ENCODE data around the gene SERPINA1. TPM values are rescaled to one million over a fixed set of nuclear protein-coding genes. Genes with fewer than 3 reads are reported as not detected.

Gene SERPINA1
- total RNA-seq, 1 experiment from 2014 or later, result 9.1 TPM

DNA sequence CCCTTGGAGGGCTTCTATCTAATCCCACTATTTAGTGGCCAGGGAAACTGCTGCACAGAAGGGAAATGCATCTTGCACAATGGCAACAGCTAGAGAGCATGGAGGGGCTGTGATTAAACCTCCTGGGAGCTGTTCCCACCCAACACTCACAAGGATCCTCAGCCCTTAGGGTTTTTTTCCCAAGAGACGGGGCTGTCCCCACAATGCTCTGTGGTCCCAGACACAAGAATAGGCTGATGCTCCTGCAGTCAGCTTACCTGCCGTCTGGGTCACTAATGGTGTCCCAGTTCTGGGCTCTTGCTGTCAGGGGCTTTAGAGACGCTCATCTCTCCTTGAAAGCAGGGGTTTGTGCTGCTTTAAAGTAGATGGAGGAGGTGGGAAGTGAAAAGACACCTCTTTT lies 4.6 kb downstream of the SERPINA1 start:
- no peaks in the 10 kb centered on the region for H3K27me3 ChIP-seq (ENCODE audit: insufficient read depth, low read length)
- no peaks in the 10 kb centered on the region for H3K9me3 ChIP-seq (ENCODE audit: control insufficient read depth in 1 of 2, insufficient read depth in 1 of 2, low read depth in 1 of 2, low read length in 2 of 2)
- H3K4me3 ChIP-seq (replicated peaks in 1 of 2; ENCODE audit: low read depth in 1 of 2, low read length in 2 of 2), result no peak overlapping the region
- BruUV-seq (replicated peaks), result no TSS peak
- no peak overlapping the region for H3K9ac ChIP-seq (ENCODE audit: low read length)
- ChIA-PET CTCF (no interaction called here), POLR2A (no interaction called here), RAD21 (ENCODE audit: low non-redundant PET in 1 of 2, low total read pairs in 2 of 2, uncharacterized antibody in 2 of 2, unreplicated experiment in 2 of 2) (no interaction called here)
- H3K4me1 ChIP-seq (ENCODE audit: control insufficient read depth in 1 of 2, insufficient read depth in 2 of 2, low read length in 2 of 2), result peaks cover 0 to 15% of the 10 kb centered on the region in 2 experiments; a peak in 3 of 4 replicates
- no peak overlapping the region for H3K27ac ChIP-seq (ENCODE audit: low read depth, low read length)
- ATAC-seq, result no peak
- no peak overlapping the region for H3K4me2 ChIP-seq (ENCODE audit: low read length)
- H4K20me1 ChIP-seq (ENCODE audit: insufficient read depth), result no peaks in the 10 kb centered on the region
- TF ChIP-seq POLR2AphosphoS5 (IDR thresholded peaks at IDR 0.05; ENCODE audit: low read depth, low read length) (no peak), FOSL1 (IDR thresholded peaks at IDR 0.05; ENCODE audit: low read depth) (no peak), ZBTB33 (IDR thresholded peaks at IDR 0.05; ENCODE audit: extremely low read depth, insufficient replicate concordance, low read length) (no peak), ZFX (IDR thresholded peaks at IDR 0.05) (no peak), SRF (IDR thresholded peaks at IDR 0.05; ENCODE audit: low read depth) (no peak), CBX3 (IDR thresholded peaks at IDR 0.05; ENCODE audit: low read depth) (no peak), CTCF (IDR thresholded peaks at IDR 0.05 in 2 of 3, conservative IDR thresholded peaks at IDR 0.05 in 1 of 3; ENCODE audit: borderline replicate concordance in 1 of 3, insufficient read depth in 1 of 3, low read depth in 2 of 3, low read length in 2 of 3) (no peak)
- TF ChIP-seq, protein P1, sequence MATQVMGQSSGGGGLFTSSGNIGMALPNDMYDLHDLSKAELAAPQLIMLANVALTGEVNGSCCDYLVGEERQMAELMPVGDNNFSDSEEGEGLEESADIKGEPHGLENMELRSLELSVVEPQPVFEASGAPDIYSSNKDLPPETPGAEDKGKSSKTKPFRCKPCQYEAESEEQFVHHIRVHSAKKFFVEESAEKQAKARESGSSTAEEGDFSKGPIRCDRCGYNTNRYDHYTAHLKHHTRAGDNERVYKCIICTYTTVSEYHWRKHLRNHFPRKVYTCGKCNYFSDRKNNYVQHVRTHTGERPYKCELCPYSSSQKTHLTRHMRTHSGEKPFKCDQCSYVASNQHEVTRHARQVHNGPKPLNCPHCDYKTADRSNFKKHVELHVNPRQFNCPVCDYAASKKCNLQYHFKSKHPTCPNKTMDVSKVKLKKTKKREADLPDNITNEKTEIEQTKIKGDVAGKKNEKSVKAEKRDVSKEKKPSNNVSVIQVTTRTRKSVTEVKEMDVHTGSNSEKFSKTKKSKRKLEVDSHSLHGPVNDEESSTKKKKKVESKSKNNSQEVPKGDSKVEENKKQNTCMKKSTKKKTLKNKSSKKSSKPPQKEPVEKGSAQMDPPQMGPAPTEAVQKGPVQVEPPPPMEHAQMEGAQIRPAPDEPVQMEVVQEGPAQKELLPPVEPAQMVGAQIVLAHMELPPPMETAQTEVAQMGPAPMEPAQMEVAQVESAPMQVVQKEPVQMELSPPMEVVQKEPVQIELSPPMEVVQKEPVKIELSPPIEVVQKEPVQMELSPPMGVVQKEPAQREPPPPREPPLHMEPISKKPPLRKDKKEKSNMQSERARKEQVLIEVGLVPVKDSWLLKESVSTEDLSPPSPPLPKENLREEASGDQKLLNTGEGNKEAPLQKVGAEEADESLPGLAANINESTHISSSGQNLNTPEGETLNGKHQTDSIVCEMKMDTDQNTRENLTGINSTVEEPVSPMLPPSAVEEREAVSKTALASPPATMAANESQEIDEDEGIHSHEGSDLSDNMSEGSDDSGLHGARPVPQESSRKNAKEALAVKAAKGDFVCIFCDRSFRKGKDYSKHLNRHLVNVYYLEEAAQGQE (IDR thresholded peaks at IDR 0.05; ENCODE audit: low read depth), result no peak
- no peak overlapping the region for H2AFZ ChIP-seq (ENCODE audit: low read depth, low read length, poor library complexity, severe bottlenecking)
- no peaks in the 10 kb centered on the region for H3K9me2 ChIP-seq (ENCODE audit: insufficient read depth)
- no peaks in the 10 kb centered on the region for H3K36me3 ChIP-seq (ENCODE audit: control insufficient read depth in 1 of 2, insufficient read depth in 2 of 2, low read length in 2 of 2)
- intact Hi-C loops (cut with micrococcal nuclease), result no loop called here
- no peaks in the 10 kb centered on the region for H3K79me2 ChIP-seq (ENCODE audit: insufficient read depth, low read length)
- no peak for DNase-seq (ENCODE audit: low read depth, low spot score)

All from HCT116 (cell line).